GM19455 (cell line): ENCODE data around the gene KCNK7.
A peak's percentile ranks its signal among the peaks of the same experiment; 100 is the strongest.
"Not testable (repeated sequence)": the region's sequence is repeated elsewhere in the genome, so short reads cannot be mapped to it uniquely, and the experiment has no call there.

Source experiments
- ATAC-seq: cut with Tn5 transposase; IDR thresholded peaks from one replicate; pipeline ENCODE4 v1.9.1; 2021; ENCODE audit not compliant: unreplicated experiment

Gene KCNK7

DNA sequence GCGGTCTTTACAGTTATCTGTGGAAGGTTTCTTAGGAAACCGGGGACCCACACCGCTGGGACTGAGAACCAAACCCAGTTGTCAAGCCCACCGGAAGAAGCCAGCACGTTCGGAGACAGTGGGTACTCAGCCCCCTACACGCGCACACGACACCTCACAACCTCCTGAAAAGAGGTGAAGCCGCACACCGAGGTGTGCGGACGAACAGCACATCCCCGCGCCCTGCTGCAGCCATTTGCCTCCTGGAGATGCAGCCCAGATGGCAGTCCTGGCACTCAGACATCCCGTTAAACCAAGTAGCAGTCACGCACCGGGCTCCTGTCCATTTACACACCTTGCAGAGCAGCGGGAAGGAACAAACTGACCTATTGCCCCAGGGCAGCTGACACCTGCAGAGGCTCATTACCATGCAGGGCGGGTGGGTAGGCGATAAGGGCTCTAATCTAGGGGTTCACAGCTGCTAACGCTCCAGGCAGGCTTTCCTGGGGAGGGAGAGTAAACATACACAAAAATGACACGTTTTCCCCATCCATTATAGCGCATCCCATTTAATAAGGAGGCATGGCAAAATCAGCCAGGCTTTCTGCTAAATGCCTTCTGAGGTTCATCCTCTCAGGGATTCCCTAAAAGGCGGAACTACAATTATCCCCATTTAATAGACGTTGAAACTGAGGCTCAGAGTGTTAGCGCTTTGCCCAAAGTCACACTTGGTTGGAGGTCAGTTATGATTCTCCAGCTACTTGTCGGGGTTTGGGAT, 20.6 kb downstream of the KCNK7 start:
- no peak for ATAC-seq

DNA sequence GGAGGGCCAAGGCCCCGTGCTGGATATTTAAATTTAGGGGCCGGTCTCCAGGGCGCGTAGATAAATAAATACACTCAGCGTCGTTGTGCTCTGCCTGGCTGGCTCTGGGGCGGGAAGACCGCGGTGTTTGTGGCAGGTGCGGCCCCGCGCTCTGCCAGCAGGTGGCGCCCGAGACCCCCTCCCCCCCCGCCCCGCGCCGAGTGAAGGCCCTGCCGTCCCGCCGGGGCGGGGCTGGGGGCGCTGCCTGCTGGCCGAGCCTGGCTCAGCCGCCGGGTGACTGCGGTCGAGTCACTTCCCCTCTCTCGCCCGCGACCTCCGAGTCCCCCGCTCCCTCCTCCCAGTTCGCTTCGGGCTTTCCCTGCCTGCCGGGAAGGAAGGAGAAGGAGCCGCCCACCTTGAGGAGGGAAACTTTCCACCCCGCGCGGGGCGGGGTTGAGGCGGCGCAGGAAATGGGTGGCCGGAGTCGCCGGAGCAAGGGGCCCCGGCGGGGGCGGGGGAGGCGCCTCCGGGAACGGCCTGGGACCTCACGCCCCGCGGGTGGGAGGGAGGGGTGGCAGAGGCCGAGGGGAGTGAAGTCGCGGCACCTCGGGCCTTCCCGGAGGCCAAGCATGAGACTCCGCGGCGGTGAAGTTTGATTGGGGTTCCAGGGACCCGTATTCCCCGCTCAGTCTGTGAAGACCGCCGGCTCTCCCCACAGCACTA, 21.3 kb downstream of the KCNK7 start:
- peak; percentile 32 for ATAC-seq

GRCh38 chr11:65573391-65574079, 22.1 kb downstream of the KCNK7 start:
- ATAC-seq = no peak

DNA sequence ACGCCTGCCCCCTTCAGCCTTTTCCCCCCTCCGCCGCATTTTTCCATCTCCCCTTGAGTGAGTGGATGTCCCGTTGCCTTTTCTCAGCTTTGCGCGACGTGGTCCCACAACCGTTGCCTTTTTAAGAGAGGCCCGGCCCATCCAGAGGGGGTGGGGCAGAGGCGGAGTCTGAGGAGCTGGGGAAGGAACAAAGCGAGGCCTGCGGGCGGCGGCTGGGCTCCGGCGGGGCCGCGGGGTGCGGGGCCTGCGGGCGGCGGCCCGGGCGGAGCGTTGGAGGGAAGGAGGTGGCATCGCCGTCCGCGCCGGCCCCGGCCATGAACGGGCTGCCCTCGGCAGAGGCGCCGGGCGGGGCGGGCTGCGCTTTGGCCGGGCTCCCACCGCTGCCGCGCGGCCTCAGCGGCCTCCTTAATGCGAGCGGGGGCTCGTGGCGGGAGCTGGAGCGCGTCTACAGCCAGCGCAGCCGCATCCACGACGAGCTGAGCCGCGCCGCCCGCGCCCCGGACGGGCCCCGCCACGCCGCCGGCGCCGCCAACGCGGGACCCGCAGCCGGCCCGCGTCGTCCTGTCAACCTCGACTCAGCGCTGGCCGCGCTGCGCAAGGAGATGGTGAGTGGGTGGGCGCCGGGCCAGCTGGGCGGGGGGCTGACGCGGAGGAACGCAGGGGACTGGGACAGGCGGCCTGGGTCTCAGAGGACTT, 23.1 kb downstream of the KCNK7 start, which contains the start of gene FAM89B:
Gene FAM89B, plus strand, starts transcription at position 183 of the 696 bp plus-strand sequence. Its CDS starts 132 bp downstream, at position 315.
- ATAC-seq = no peak

DNA sequence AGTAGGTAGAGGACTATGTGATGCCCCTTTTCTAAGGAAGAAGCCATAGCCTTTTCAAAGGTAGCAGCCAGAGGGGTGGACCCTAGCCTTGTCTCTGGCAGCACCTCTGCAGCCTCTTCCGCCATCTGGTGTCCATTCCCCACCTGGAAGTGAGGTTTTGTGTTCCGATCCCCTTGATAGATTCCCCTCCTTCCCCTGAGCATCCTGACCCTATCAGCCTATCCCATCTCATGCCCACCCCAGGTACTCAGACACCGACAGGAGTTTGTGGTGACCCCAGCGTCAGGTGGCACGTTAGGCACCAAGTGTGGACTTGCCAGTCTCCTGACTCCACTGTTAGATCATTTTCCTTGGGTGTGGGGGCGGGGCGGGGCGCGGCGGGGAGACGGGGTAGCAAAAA, 23.7 kb downstream of the KCNK7 start:
- no peak for ATAC-seq

DNA sequence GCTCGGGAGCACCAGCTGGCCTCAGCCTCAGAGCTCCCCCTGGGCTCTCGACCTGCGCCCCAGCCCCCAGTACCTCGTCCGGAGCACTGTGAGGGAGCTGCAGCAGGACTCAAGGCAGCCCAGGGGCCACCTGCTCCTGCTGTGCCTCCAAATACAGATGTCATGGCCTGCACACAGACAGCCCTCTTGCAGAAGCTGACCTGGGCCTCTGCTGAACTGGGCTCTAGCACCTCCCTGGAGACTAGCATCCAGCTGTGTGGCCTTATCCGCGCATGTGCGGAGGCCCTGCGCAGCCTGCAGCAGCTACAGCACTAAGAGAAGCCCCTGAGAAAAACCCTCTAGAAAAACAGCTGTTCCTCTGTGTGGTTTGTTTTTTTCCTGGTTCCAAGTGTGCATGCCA, 24.2 kb downstream of the KCNK7 start:
- no peak for ATAC-seq

GRCh38 chr11:65569973-65570918, 25.4 kb downstream of the KCNK7 start, which contains the start of gene ZNRD2:
Gene ZNRD2, plus strand, starts transcription at chr11:65570477. Its CDS starts 15 bp downstream, at chr11:65570492.
- peak; percentile 53 for ATAC-seq

- ATAC-seq = no peak
Measured at GRCh38 chr11:65569164-65569972, 26.2 kb downstream of the KCNK7 start.

- no peak for ATAC-seq
Measured at GRCh38 chr11:65565624-65566453, 29.8 kb downstream of the KCNK7 start.

DNA sequence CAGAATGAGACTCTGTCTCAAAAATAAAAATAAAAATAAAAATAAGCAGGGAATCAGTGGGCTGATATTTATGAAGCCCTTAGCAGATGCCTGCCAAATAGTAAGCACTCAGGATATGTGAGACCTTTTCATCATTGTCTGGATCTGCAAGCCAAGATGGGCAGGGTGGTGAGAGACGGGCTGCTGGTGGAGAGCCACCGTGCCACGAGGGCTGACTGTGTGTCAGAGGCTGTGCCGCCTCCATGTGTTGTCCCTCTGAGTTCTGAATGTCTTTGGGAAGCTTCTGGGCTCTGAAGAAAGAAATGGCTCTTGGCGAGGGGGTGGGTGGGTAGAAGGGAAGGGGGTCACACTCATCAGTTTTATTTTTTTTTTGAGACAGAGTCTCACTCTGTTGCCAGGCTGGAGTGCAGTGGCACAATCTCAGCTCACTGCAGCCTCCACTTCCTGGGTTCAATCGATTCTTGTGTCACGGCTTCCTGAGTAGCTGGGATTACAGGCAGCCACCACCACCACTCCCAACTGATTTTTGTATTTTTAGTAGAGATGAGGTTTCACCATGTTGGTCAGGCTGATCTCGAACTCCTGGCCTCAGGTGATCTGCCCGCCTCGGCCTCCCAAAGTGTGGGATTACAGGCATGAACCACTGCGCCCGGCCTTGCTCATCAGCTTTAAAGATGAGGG, 30.6 kb downstream of the KCNK7 start:
- ATAC-seq = not testable (repeated sequence)

DNA sequence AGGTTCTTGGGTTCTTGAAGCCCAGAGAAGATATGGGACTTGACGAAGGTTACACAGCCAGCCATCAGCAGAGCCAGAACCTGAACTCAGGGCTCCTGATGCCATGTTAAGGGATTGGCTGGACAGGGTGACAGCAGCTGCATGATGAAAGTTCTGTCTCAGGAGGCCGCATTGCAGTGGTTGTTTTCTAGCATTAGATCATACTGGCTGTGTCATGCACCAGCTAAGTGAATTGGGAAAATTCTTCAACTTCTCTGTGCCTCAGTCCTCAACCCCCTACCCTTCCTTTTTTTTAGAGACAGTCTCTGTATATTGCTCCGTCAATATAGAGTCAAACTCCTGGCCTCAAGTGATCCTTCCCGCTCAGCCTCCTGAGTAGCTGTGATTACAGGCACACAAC, 32.0 kb downstream of the KCNK7 start:
- ATAC-seq = no peak

- ATAC-seq = no peak
Measured at GRCh38 chr11:65562788-65563187, 32.8 kb downstream of the KCNK7 start.

GRCh38 chr11:65562020-65562419, 33.6 kb downstream of the KCNK7 start:
- no peak for ATAC-seq

- no peak for ATAC-seq
Measured at GRCh38 chr11:65560555-65561418, 34.8 kb downstream of the KCNK7 start.

- ATAC-seq = no peak
Measured at GRCh38 chr11:65559951-65560537, 35.6 kb downstream of the KCNK7 start.

- ATAC-seq = no peak
Measured at GRCh38 chr11:65559535-65559934, 36.1 kb downstream of the KCNK7 start.
